Adrenal gland (tissue), 5 donors: ENCODE results near the gene SDCCAG8.

Experiments
- CTCF ChIP-seq, 6 experiments: fragments of 450-650 bp in 4 of 6; fragments of 200-600 bp in 2 of 6; sonication (generic) in 1 of 6; IDR thresholded peaks; 1 replicate in 5 of 6; 2 replicates in 1 of 6; pipeline versions ENCODE4 v1.5.1 to v1.8.0; 2016 to 2021; ENCODE audit warnings: antibody characterized with exemption in 6 of 6, mild to moderate bottlenecking in 2 of 6, moderate library complexity in 1 of 6
- POLR2A ChIP-seq, 2 donors: fragments of 450-650 bp; IDR thresholded peaks; one replicate each; pipeline ENCODE4 v1.6.1; 2017; ENCODE audit warnings: antibody characterized with exemption in 2 of 2, mild to moderate bottlenecking in 2 of 2, moderate library complexity in 1 of 2
- donor health status: DM: no; HTN: no; CAD: no.

GRCh38 chr1:243345205-243345604 lies 89.4 kb downstream of the SDCCAG8 start:
- TF ChIP-seq CTCF (IDR thresholded peaks at IDR 0.05) (peak in 4 of 6 experiments; percentile 10 to 35 (median 21)), POLR2A (IDR thresholded peaks at IDR 0.05) (no peak)
